KG1 (cell line): ENCODE results near the gene LECT2.

Source experiments
- DNase-seq: peaks from one replicate; lab custom pipeline; 2025; lab: John Stamatoyannopoulos, UW

Gene LECT2

GRCh38 chr5:135978212-135978631 lies 23.4 kb upstream of the LECT2 start:
- no peak for DNase-seq

- DNase-seq, result no peak
These were observed 22.7 kb upstream of the LECT2 start for GRCh38 chr5:135977375-135977928.

- DNase-seq, result no peak
These were observed 21.4 kb upstream of the LECT2 start for GRCh38 chr5:135976216-135976615.

GRCh38 chr5:135975122-135975521 lies 20.3 kb upstream of the LECT2 start:
- DNase-seq, result no peak

GRCh38 chr5:135974021-135974600 lies 19.3 kb upstream of the LECT2 start:
- DNase-seq, result no peak

- no peak for DNase-seq
These were observed 18.7 kb upstream of the LECT2 start for GRCh38 chr5:135973323-135974020.

- DNase-seq, result no peak
These were observed 16.9 kb upstream of the LECT2 start for GRCh38 chr5:135971701-135972100.

- no peak for DNase-seq
These were observed 12.0 kb upstream of the LECT2 start for GRCh38 chr5:135966790-135967189.

GRCh38 chr5:135966165-135966564 lies 11.4 kb upstream of the LECT2 start:
- DNase-seq, result no peak

GRCh38 chr5:135965504-135965903 lies 10.7 kb upstream of the LECT2 start:
- no peak for DNase-seq

GRCh38 chr5:135964670-135965320 lies 10.0 kb upstream of the LECT2 start:
- DNase-seq, result no peak

- no peak for DNase-seq
These were observed 742 bp upstream of the LECT2 start for GRCh38 chr5:135955525-135955924.

GRCh38 chr5:135953850-135954249 lies 933 bp downstream of the LECT2 start:
- DNase-seq, result no peak

- no peak for DNase-seq
These were observed 2.1 kb downstream of the LECT2 start for GRCh38 chr5:135952683-135953082.

GRCh38 chr5:135951807-135952206 lies 3.0 kb downstream of the LECT2 start:
- DNase-seq, result no peak

- no peak for DNase-seq
These were observed 3.5 kb downstream of the LECT2 start for GRCh38 chr5:135951257-135951656.

- no peak for DNase-seq
These were observed 4.2 kb downstream of the LECT2 start for GRCh38 chr5:135950611-135951010.

GRCh38 chr5:135944967-135945560 lies 9.7 kb downstream of the LECT2 start:
- peak; percentile 7 for DNase-seq

GRCh38 chr5:135944564-135944963 lies 10.2 kb downstream of the LECT2 start:
- no peak for DNase-seq

GRCh38 chr5:135942202-135942771 lies 12.5 kb downstream of the LECT2 start:
- DNase-seq, result no peak

GRCh38 chr5:135941711-135942110 lies 13.1 kb downstream of the LECT2 start:
- no peak for DNase-seq

GRCh38 chr5:135937245-135937911 lies 17.4 kb downstream of the LECT2 start:
- no peak for DNase-seq
